ENCODE data around the gene SPAG7.

SPAG7 gene

DNA sequence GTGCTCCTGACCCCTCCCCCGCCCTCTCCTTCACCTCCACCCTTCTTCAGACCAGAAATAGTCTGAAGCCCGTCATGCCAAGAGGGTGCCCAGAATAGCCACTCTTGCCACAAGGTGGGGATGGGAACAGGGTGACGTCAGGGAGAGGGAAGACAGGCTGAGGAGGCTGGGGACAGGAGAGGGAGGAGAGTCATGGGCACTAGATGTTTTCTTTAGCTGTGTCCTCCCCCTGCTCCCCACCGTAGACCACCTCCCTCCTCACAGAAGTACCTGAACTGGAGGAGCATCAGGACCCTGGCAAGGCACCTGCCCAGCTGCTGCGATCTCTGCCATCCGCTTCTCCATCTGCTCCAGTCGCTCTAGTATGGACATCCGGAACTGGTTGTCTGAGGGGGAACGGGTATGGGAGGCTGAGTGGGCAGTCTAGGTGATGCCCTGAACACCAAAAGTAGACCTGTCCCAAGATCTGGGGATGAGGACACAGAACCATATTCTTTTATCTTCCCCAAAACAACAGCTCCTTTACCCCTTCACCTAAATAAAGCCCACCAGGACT, 6.6 kb upstream of the SPAG7 start:
- no peak for DNase-seq (ENCODE audit: low read depth)

DNA sequence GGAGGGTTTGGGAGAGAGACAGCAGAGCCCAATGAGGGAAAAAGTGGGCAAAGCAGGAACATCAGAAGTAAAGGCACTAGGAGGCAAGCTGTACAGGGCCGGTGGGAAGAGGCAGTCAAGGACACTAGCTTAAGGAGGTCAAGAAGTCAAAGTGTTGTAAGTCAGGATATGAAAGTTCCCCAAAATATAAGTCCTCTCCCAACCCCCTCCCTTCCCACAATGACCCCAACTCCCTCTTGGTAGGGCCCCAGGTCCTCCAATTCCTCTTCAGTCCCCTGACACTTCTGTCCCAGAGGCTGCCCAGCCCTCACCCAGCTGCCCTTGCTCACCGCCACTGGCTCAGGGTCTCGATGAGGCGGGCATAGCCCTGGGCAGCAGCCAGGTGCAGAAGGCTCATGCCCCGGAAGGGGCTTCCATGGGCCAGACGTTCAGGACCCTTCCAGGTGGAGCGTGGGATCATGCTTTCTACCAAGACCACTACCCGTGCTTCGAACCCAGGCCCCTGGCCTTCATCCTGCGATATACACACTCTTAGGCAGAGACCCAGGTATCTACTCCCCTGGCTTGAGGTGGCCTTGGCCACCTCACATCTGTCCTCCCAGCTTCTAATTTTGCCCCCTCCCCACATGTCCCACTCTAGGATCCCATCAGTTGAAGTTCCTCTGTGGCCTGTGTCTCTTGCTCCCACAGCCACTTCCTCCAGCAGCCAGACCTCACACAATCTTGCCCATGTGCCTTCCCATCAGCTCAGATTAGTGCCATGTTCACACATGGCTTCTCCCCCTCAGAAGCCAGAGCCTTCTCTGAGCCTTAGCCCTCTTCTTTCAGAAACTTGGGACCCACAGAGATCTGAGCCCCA, 5.9 kb upstream of the SPAG7 start:
- no peak for DNase-seq (ENCODE audit: low read depth)

DNA sequence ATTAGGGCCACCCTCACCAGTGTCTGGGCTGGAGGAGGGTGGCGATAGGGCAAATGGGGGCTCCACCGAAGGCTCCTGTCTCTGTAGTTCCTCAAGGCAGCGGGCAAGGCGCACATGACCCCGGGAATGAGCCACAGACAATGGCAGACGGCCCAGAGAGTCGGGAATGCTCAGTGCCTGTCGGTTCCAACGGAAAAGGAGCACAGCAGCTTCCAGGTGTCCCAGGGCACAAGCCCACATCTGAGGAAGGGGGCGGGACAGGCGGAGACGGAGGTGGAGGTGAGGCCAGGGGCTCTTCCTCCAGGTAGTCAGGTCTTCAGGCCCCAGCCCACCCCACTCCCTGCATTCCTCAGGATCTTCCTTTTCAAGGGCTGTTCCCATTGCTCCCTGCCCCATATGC, 5.1 kb upstream of the SPAG7 start:
- DNase-seq (ENCODE audit: low read depth): no peak

GRCh38 chr17:4972322-4972721, 4.7 kb upstream of the SPAG7 start:
- DNase-seq (ENCODE audit: low read depth): no peak

GRCh38 chr17:4971826-4972225, 4.2 kb upstream of the SPAG7 start:
- no peak for DNase-seq (ENCODE audit: low read depth)

DNA sequence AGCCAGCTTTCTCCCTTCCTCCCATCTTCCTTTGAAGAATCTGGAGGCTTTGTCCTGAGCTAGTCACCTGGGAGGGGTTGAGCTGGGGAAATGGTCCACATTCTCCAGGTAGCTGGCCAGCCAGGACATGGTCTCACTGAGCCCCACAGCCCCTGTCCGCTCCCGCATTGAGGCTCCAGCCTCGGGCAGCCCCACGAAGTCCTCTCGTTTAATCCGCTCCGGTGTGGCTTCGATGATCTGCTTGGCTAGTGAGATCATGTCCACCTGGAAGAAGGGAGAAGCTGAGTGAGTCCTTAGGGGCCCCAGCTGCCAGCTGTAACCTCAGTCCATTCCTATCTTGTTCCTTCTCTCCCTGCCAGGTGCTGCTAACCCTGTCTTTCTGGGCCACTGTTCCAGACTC, 2.7 kb upstream of the SPAG7 start:
- DNase-seq (ENCODE audit: low read depth): no peak

DNA sequence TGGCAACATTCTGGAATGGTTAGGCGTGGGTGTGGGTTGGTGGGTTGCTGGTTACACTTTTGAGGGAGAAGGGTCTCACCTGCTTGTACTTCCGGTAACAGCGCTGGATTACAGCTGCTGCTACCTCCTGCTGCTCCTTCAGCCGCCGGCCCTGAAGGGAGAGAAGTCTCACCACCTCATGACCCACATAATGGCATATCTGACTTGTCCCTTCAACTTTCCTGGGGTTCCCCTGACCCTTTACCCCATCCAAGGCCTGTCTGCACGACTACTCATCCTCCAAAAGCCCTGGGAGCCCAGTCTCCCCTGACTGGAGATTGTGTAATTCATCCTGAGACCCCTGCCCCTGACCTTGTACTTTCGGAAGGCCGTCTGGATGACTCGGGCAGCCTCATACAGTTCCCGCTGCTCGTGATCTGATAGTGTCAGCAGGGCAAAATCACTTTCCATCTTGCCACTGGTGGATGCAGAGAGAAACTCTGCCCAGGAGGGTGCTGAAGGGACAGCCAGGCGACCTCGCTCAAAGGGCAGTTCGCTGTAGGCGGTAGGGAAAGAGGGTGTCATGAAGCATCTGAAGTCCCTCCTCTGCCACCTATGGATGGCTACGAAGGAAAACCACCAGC, 2.0 kb upstream of the SPAG7 start:
- DNase-seq (ENCODE audit: low read depth): no peak

DNA sequence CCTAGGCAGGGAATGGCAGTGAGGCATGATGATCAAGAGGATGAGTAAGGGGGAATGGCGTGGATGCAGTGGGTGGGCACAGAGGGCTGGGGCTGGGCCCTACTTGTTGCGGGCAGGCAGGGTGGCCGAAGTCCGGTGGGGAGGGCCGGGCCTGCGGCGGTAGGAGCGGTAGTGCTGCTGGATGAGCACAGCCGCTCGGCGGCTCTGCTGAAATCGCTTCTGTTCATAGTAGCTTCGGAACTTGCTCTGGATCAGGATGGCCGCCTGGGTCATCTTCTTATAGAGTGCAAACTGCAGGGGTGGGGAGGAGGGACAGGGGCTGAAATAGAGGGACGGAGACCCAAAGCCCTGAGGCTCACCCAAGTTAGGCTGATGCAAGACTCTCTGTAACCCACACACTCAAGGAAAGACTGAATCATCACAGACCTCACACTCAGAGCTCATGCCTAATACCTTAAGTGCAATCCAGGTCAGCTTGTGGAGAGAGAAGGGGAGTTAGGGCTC, 1.5 kb upstream of the SPAG7 start:
- DNase-seq (ENCODE audit: low read depth): no peak

DNA sequence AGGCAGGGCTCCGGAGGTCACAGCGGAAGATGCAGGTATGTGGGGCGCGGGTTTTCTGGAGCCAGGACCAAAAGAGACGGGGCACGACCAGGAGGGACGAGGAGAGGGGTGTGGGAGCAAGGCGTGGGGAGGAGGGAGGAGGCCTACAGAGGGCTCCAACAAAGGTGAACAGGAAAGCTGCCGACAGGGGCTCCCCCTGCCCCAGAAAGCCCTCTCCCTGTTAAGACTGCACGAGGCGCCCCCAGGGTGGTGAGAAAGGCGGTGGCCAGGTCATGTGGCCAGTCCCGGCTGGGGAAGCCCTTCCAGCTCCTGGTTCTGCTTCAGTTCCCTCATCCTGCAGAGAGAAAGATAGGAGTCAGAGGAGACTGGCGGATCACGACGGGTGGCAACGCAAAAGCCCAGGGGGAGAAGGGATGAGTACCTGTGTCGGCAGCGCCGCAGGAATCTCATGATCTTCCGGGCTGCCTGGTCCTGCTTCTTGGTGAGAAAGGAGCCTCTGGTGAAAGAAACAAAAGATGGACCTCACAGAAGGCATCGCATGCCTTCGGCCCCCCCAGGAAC, 949 bp upstream of the SPAG7 start:
- no peak for DNase-seq (ENCODE audit: low read depth)

- peak; percentile 81 for DNase-seq (ENCODE audit: low read depth)
These were observed 626 bp downstream of the SPAG7 start for GRCh38 chr17:4966844-4967538.

DNA sequence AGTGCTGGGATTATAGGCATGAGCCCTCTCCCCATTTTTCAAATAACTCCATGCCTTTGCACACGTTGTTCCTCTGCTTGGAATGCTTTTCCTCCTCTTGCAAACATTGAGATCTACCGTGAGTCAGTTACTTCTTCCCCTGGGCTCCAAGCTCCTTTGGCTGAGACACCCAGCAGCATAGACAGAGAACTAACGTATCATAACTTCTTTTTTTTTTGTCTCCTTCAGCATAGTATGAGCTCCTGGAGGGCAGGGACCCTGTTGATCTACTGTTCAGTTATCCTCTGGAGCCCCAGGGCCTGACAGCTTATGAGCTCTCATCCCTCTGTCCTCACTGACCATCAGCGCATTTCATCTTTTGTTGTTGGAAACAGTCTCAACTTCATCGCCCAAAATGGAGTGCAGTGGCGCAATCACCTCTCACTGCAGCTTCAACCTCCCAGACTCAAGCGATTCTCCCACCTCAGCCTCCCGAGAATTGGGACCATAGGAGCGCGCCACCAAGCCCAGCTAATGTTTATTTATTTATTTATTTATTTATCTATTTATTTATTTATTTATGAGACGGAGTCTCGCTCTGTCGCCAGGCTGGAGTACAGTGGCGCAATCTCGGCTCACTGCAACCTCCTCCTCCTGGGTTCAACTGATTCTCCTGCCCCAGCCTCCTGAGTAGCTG, 2.2 kb downstream of the SPAG7 start:
- DNase-seq (ENCODE audit: low read depth): no peak

GRCh38 chr17:4960279-4960922, 7.2 kb downstream of the SPAG7 start:
- DNase-seq (ENCODE audit: low read depth): no peak

DNA sequence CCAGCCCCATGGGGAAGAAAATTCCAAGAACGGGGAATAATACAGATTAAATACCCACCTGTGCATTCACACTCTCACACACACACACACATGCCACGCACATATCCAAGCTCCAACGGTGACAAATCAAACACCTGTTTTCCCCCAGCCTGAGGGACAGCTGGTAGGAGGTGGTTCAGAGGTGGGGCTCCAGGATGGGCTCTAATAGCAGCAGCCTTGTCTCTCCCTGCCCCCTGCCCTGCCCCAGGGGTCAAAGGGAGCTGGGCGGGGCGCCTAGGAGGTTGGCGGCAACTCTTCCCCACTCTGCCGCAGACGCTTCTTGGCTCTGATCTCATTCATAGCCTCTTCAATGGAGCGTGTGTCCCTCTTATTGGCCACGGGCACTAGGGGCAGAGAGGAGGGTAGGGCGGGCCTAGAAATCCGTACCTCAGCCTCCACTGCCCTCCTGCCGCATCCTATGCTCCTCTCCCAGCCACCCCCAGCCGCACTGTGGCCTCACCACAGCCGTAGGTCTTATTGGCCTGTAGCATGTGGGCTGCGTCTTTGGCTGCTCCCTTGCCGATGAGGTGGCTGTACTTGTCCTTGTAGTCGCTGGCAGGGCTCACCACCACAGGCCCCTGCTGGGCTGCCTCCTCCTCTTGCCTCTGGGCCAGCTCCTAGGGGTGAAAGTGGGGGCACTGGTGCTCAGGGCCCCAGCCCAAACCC, 8.2 kb downstream of the SPAG7 start:
- no peak for DNase-seq (ENCODE audit: low read depth)

GRCh38 chr17:4958102-4958501, 9.5 kb downstream of the SPAG7 start:
- no peak for DNase-seq (ENCODE audit: low read depth)

- no peak for DNase-seq (ENCODE audit: low read depth)
These were observed 11.0 kb downstream of the SPAG7 start for GRCh38 chr17:4956493-4957061.

GRCh38 chr17:4955091-4955490, 12.5 kb downstream of the SPAG7 start:
- no peak for DNase-seq (ENCODE audit: low read depth)

DNA sequence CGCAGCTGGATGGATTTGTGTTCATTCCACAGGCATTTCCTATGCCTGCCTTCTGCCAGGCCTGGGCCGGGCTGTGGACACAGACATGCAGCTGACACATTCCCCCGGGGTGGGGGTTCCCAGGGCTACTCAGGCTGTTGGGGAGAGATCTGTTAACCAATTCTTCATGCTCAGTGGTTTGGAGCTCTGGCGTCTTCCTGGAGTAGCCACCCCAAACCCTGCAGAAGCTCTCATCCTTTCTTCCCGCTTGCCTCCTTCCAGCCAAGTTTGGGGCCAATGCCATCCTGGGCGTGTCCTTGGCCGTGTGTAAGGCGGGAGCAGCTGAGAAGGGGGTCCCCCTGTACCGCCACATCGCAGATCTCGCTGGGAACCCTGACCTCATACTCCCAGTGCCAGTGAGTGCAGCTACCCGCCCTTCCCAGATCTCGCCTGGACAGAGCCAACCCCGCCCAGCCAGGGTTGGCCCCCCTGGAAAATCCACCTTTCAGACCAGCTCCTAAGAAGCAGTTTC, 14.1 kb downstream of the SPAG7 start:
- no peak for DNase-seq (ENCODE audit: low read depth)

GRCh38 chr17:4951486-4951885, 16.1 kb downstream of the SPAG7 start:
- no peak for DNase-seq (ENCODE audit: low read depth)

DNA sequence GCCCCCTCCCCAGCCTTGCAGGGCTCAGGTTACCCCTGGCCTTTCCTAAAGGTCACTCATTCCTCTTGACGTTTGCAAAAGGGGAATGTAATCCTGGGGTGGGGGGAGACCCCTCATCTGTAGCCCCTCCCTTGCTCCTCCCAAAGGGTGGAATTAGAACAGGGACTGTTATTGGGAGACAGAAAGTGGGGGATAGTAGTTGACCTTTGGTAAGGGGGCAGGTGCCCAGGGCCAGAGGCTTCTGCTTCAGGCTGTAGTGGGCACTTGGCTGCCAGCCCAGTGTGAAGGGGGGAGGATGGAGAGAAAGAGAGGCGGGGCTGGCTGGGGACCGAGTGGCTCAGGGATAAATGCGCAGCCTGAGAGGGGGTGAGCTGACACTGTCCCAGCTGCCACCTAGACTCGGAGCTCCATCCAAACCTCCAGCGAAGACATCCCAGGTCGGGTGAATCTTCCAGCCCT, 16.8 kb downstream of the SPAG7 start, which contains the start of gene ENO3:
ENO3 (plus strand) TSS at position 374 of the 459 bp plus-strand sequence. CDS start 711 bp downstream, outside the sequence.
- DNase-seq (ENCODE audit: low read depth): no peak

All from stimulated activated CD8-positive, alpha-beta memory T cell treated with anti-CD3 and anti-CD28 coated beads, Interleukin-15, amount 100 ng/mL, for 1 hour (primary cell).